SJCRH30 (cell line): ENCODE measurements around the gene PCGF3. TPM values are rescaled to one million over a fixed set of nuclear protein-coding genes. Genes with fewer than 3 reads are reported as not detected.

Experiments
- DNase-seq, 2 experiments: peaks; one replicate each; pipeline ENCODE4 v3.0.0-alpha.2; 2015 to 2020
- H3K27ac ChIP-seq: fragments of 250-450 bp; sonication (Bioruptor Pico); 2 replicates; pipeline ENCODE4 v1.5.1; 2020; ENCODE audit warnings: mild to moderate bottlenecking, moderate library complexity
- H3K27me3 ChIP-seq: fragments of 250-450 bp; sonication (Bioruptor Pico); 2 replicates; pipeline ENCODE4 v1.5.1; 2020; ENCODE audit warnings: mild to moderate bottlenecking, moderate library complexity
- H3K36me3 ChIP-seq: fragments of 250-450 bp; sonication (Bioruptor Pico); 2 replicates; pipeline ENCODE4 v1.5.1; 2020; ENCODE audit warnings: mild to moderate bottlenecking, moderate library complexity
- H3K4me1 ChIP-seq: fragments of 250-450 bp; sonication (Bioruptor Pico); 2 replicates; pipeline ENCODE4 v1.5.1; 2020; ENCODE audit warnings: mild to moderate bottlenecking, moderate library complexity
- H3K4me3 ChIP-seq: fragments of 250-450 bp; sonication (Bioruptor Pico); 2 replicates; pipeline ENCODE4 v1.5.1; 2020; ENCODE audit warnings: mild to moderate bottlenecking, moderate library complexity
- H3K9me3 ChIP-seq: fragments of 250-450 bp; sonication (Bioruptor Pico); replicated peaks from 2 replicates; pipeline ENCODE4 v1.5.1; 2020; ENCODE audit warnings: mild to moderate bottlenecking, moderate library complexity
- total RNA-seq: library from RNA; depleted of rRNA; stranded (reverse); fragments of >200 nt; shearing (Covaris generic); gene quantifications from 2 replicates; pipeline ENCODE4 v1.2.3, GENCODE V29; 2014; rRNA removed

PCGF3 gene, protein sequence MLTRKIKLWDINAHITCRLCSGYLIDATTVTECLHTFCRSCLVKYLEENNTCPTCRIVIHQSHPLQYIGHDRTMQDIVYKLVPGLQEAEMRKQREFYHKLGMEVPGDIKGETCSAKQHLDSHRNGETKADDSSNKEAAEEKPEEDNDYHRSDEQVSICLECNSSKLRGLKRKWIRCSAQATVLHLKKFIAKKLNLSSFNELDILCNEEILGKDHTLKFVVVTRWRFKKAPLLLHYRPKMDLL
- 50.3 and 60.4 TPM in 2 replicates for total RNA-seq

- peak; percentile 97 for DNase-seq
- Histone ChIP-seq H3K27me3 (no peaks in the 10 kb centered on the region), H3K4me1 (no peaks in the 10 kb centered on the region; the same call in 1 of the 2 replicates), H3K27ac (peak within 1 kb of the TSS; percentile 89), H3K4me3 (peak within 1 kb of the TSS; percentile 100), H3K36me3 (peaks cover 20% of the 10 kb centered on the region), H3K9me3 (no peaks in the 10 kb centered on the region)
These were observed at the start of gene PCGF3 for GRCh38 chr4:705278-706082. Gene PCGF3 (plus strand): TSS chr4:705832. CDS start chr4:733681, 27,849 bp downstream.

GRCh38 chr4:656436-657337 lies 48.9 kb upstream of the PCGF3 start:
- H3K27me3 ChIP-seq = no peaks in the 10 kb centered on the region
- H3K27ac ChIP-seq = no peak overlapping the region
- no peaks in the 10 kb centered on the region for H3K36me3 ChIP-seq
- H3K9me3 ChIP-seq = no peaks in the 10 kb centered on the region
- DNase-seq = no peak
- H3K4me3 ChIP-seq = no peak overlapping the region
- no peaks in the 10 kb centered on the region for H3K4me1 ChIP-seq

DNA sequence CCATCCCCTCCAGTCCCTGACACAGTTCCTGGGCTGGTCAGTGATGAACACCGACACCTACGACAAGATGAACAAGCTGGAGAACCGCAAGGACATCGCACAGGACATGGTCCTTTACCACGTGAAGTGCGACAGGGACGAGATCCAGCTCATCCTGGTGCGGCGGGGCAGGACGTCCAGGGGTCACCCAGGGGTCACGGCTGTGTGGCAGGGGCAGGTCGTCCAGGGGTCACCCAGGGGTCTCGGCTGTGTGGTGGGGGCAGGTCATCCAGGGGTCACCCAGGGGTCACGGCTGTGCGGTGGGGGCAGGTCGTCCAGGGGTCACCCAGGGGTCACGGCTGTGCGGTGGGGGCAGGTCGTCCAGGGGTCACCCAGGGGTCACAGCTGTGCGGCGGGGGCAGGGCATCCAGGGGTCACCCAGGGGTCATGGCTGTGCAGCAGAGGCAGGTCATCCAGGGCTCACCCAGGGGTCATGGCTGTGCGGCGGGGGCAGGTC lies 48.2 kb upstream of the PCGF3 start:
- Histone ChIP-seq H3K36me3 (no peaks in the 10 kb centered on the region), H3K4me1 (no peaks in the 10 kb centered on the region), H3K27me3 (no peaks in the 10 kb centered on the region), H3K27ac (no peak overlapping the region), H3K9me3 (no peaks in the 10 kb centered on the region), H3K4me3 (no peak overlapping the region)
- no peak for DNase-seq

GRCh38 chr4:657834-658667 lies 47.6 kb upstream of the PCGF3 start:
- no peaks in the 10 kb centered on the region for H3K36me3 ChIP-seq
- H3K4me3 ChIP-seq = no peak overlapping the region
- no peaks in the 10 kb centered on the region for H3K9me3 ChIP-seq
- no peaks in the 10 kb centered on the region for H3K27me3 ChIP-seq
- H3K27ac ChIP-seq = no peak overlapping the region
- DNase-seq = no peak
- H3K4me1 ChIP-seq = no peaks in the 10 kb centered on the region

GRCh38 chr4:658681-659667 lies 46.7 kb upstream of the PCGF3 start:
- H3K36me3 ChIP-seq = no peaks in the 10 kb centered on the region
- H3K27me3 ChIP-seq = no peaks in the 10 kb centered on the region
- DNase-seq = no peak
- no peak overlapping the region for H3K4me3 ChIP-seq
- no peaks in the 10 kb centered on the region for H3K4me1 ChIP-seq
- H3K9me3 ChIP-seq = no peaks in the 10 kb centered on the region
- no peak overlapping the region for H3K27ac ChIP-seq

DNA sequence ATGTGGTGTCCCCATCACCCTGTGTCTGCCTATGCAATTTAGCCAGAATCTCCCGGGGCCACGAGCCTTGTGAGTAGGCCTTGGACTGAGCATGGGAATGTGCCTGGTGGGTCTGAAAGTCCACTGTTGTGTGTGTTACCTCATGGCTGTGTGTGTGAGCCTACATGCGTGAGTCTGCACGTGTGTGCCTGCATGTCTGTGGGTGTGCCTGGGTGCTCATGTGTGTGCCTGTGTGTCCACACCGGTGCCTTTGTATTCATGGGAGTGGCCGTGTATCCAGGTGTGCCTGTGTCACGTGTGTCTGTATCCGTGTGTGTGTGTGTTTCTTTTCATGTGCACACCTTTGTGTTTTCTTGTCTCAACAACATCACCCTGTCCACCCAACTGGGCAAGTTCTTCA lies 45.8 kb upstream of the PCGF3 start:
- no peaks in the 10 kb centered on the region for H3K27me3 ChIP-seq
- H3K27ac ChIP-seq = no peak overlapping the region
- DNase-seq = no peak

GRCh38 chr4:660401-660800 lies 45.2 kb upstream of the PCGF3 start:
- no peaks in the 10 kb centered on the region for H3K9me3 ChIP-seq
- H3K36me3 ChIP-seq = no peaks in the 10 kb centered on the region
- H3K4me3 ChIP-seq = no peak overlapping the region
- no peaks in the 10 kb centered on the region for H3K27me3 ChIP-seq
- no peaks in the 10 kb centered on the region for H3K4me1 ChIP-seq
- no peak for DNase-seq
- H3K27ac ChIP-seq = no peak overlapping the region

More for the DNA sequence above, 45.8 kb upstream of the PCGF3 start:
- Histone ChIP-seq H3K4me1 (no peaks in the 10 kb centered on the region), H3K36me3 (no peaks in the 10 kb centered on the region), H3K4me3 (no peak overlapping the region), H3K9me3 (no peaks in the 10 kb centered on the region)

- Histone ChIP-seq H3K9me3 (no peaks in the 10 kb centered on the region), H3K27ac (no peak overlapping the region), H3K27me3 (no peaks in the 10 kb centered on the region), H3K4me3 (no peak overlapping the region), H3K4me1 (no peaks in the 10 kb centered on the region), H3K36me3 (no peaks in the 10 kb centered on the region)
- no peak for DNase-seq
These were observed 44.4 kb upstream of the PCGF3 start for GRCh38 chr4:661231-661630.

- no peak for DNase-seq
- H3K4me1 ChIP-seq = no peaks in the 10 kb centered on the region
These were observed 43.5 kb upstream of the PCGF3 start for GRCh38 chr4:661881-662761.

DNA sequence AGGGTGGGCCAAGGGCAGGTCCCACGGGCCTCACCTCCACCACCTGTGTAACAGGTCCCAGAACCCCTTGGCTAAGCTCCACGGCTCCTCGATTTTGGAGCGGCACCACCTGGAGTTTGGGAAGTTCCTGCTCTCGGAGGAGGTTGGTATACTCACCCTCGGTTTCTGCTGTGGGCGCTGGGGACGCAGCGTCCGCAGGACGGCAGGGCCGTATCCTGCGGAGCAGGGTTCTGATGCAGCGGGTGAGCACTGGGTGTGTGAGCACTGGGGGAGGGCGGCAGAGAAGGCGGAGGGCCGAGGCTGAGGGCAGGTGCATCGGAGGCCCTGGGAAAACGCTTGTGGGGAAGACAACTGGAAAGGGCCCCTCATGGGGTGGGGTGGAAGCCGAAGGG lies 42.6 kb upstream of the PCGF3 start:
- Histone ChIP-seq H3K27me3 (no peaks in the 10 kb centered on the region), H3K4me3 (no peak overlapping the region), H3K36me3 (no peaks in the 10 kb centered on the region), H3K9me3 (no peaks in the 10 kb centered on the region), H3K27ac (no peak overlapping the region), H3K4me1 (no peaks in the 10 kb centered on the region)
- DNase-seq = no peak

More at GRCh38 chr4:661881-662761, 43.5 kb upstream of the PCGF3 start:
- Histone ChIP-seq H3K27me3 (no peaks in the 10 kb centered on the region), H3K9me3 (no peaks in the 10 kb centered on the region), H3K36me3 (no peaks in the 10 kb centered on the region), H3K4me3 (no peak overlapping the region), H3K27ac (no peak overlapping the region)

DNA sequence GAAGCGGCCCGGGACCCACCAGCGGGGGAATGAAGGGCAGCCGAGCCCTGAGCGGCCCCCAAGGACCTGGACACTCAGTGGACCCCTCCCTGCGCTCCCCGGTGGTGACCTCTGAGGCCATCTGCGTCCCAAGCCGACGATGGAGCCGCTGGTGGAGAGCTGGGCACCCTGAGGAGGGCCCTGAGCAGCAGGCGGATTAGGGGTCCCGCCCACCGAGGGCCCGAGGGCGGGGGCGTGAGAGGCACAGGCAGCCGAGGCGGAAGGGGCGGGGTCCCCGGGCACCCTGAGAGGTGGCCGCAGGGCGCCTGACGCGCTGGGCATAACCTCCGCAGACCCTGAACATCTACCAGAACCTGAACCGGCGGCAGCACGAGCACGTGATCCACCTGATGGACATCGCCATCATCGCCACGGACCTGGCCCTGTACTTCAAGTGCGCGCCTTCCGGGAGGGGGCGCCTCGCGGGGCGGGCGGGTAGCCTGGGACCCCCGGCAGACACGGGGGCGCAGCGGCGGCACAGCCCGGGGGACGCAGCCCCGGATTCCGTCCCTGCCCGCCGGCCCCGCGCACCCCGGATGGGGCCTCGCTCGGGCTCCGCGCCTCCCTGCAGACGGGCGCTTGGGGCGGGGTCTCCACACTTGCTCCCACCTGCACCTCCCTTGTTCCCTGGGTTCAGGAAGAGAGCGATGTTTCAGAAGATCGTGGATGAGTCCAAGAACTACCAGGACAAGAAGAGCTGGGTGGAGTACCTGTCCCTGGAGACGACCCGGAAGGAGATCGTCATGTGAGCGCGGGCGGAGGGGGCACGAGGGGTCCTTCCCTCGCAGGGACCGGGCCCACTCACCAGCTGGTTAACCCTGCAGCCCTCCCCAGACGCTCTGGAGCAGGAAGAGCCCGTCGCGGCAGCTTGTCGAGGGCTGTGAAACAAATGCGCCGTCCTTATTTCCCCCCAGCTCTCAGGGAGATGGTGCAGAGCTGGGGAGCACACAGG lies 41.9 kb upstream of the PCGF3 start:
- no peak for DNase-seq
- no peaks in the 10 kb centered on the region for H3K36me3 ChIP-seq
- H3K27me3 ChIP-seq = no peaks in the 10 kb centered on the region
- no peaks in the 10 kb centered on the region for H3K4me1 ChIP-seq
- H3K9me3 ChIP-seq = no peaks in the 10 kb centered on the region
- no peak overlapping the region for H3K27ac ChIP-seq
- H3K4me3 ChIP-seq = no peak overlapping the region
